NT2/D1 (cell line): ENCODE data around the gene TGFBRAP1.

Experiments
- YY1 ChIP-seq: IDR thresholded peaks from 2 replicates; pipeline ENCODE4 v1.6.1; 2011; ENCODE audit not compliant: insufficient read length, insufficient read depth
- ZNF274 ChIP-seq: IDR thresholded peaks from 2 replicates; pipeline ENCODE4 v1.6.1; 2011; ENCODE audit warnings: mild to moderate bottlenecking, low read depth, low read length

- TF ChIP-seq ZNF274 (no peak), YY1 (no peak)
These were observed 92.3 kb downstream of the TGFBRAP1 start for GRCh38 chr2:105237045-105237765.
